Neural cell (in vitro differentiated cells): ENCODE results near the gene KDM8. TPM values are rescaled to one million over a fixed set of nuclear protein-coding genes. Genes with fewer than 3 reads are reported as not detected.

ENCODE experiments used
- H2AFZ ChIP-seq: fragments of 200-600, 300-800 bp; sonication (generic), shearing (Covaris generic); 2 replicates; pipeline ENCODE4 v1.6.0; 2014; ENCODE audit warnings: low read depth, mild to moderate bottlenecking, antibody characterized with exemption, low read length, moderate library complexity
- H3F3A ChIP-seq: fragments of 200-600 bp; shearing (Covaris generic); 2 replicates; pipeline ENCODE4 v1.6.1; 2016; ENCODE audit warnings: mild to moderate bottlenecking, moderate library complexity, mixed read lengths, antibody characterized with exemption, low read length; ENCODE audit not compliant: insufficient read depth, poor library complexity, severe bottlenecking
- H3K27ac ChIP-seq: fragments of 200-600, 300-800 bp; sonication (generic), shearing (Covaris generic); 2 replicates; pipeline ENCODE4 v1.5.1; 2014; ENCODE audit warnings: mild to moderate bottlenecking, low read length, moderate library complexity
- H3K27me3 ChIP-seq: fragments of 300-800, 200-600 bp; sonication (generic), shearing (Covaris generic); 2 replicates; pipeline ENCODE4 v1.6.0; 2014; ENCODE audit warnings: mild to moderate bottlenecking, low read depth, low read length, moderate library complexity; ENCODE audit not compliant: insufficient read depth
- H3K36me3 ChIP-seq: fragments of 300-800, 200-600 bp; sonication (generic), shearing (Covaris generic); 2 replicates; pipeline ENCODE4 v1.5.1; 2014; ENCODE audit warnings: mild to moderate bottlenecking, antibody characterized with exemption, low read length, moderate library complexity; ENCODE audit not compliant: insufficient read depth
- H3K4me2 ChIP-seq: fragments of 300-800, 200-600 bp; sonication (generic), shearing (Covaris generic); 2 replicates; pipeline ENCODE4 v1.6.0; 2014; ENCODE audit warnings: mild to moderate bottlenecking, low read length
- H3K4me3 ChIP-seq: fragments of 300-800, 200-600 bp; sonication (generic), shearing (Covaris generic); 2 replicates; pipeline ENCODE4 v1.5.1; 2014; ENCODE audit warnings: mild to moderate bottlenecking, low read length, moderate library complexity
- H3K79me2 ChIP-seq: fragments of 200-600 bp; shearing (Covaris generic); replicated peaks from 2 replicates; pipeline ENCODE4 v1.6.0; 2014; ENCODE audit warnings: mild to moderate bottlenecking, low read length, moderate library complexity; ENCODE audit not compliant: insufficient read depth
- H3K9ac ChIP-seq: fragments of 300-800, 200-600 bp; sonication (generic), shearing (Covaris generic); 2 replicates; pipeline ENCODE4 v1.6.1; 2016; ENCODE audit warnings: mild to moderate bottlenecking, low read length, mixed read lengths
- H3K9me2 ChIP-seq: fragments of 200-600 bp; shearing (Covaris generic); 2 replicates; pipeline ENCODE4 v1.6.1; 2016; ENCODE audit warnings: mild to moderate bottlenecking, low read length, mixed read lengths; ENCODE audit not compliant: insufficient read depth
- H3K9me3 ChIP-seq: fragments of 200-600, 300-800 bp; sonication (generic), shearing (Covaris generic); 2 replicates; pipeline ENCODE4 v1.6.1; 2016; ENCODE audit warnings: mild to moderate bottlenecking, mixed run types, low read length, moderate library complexity, mixed read lengths
- H4K20me1 ChIP-seq: fragments of 200-600 bp; shearing (Covaris generic); 2 replicates; pipeline ENCODE4 v1.6.1; 2016; ENCODE audit warnings: mild to moderate bottlenecking, mixed run types; ENCODE audit not compliant: insufficient read depth
- CTCF ChIP-seq: fragments of 450-650 bp; IDR thresholded peaks from 2 replicates; pipeline ENCODE4 v1.5.1; 2014; ENCODE audit warnings: antibody characterized with exemption, mild to moderate bottlenecking, moderate library complexity; ENCODE audit not compliant: poor library complexity, severe bottlenecking
- EP300 ChIP-seq: fragments of 450-650 bp; conservative IDR thresholded peaks from 2 replicates; pipeline ENCODE4 v1.6.1; 2014; ENCODE audit warnings: antibody characterized with exemption, mild to moderate bottlenecking, moderate library complexity; ENCODE audit not compliant: poor library complexity, severe bottlenecking
- EZH2 ChIP-seq: fragments of 200-600, 300-800 bp; shearing (Covaris generic), sonication (generic); IDR thresholded peaks from 2 replicates; pipeline ENCODE4 v1.6.1; 2014; ENCODE audit warnings: antibody characterized with exemption, low read length, borderline replicate concordance, mild to moderate bottlenecking; ENCODE audit not compliant: insufficient read depth, poor library complexity, severe bottlenecking
- MXI1 ChIP-seq: fragments of 450-650 bp; conservative IDR thresholded peaks from 2 replicates; pipeline ENCODE4 v1.6.1; 2014; ENCODE audit warnings: antibody characterized with exemption, mild to moderate bottlenecking; ENCODE audit not compliant: poor library complexity, severe bottlenecking
- POLR2AphosphoS5 ChIP-seq: IDR thresholded peaks from 2 replicates; pipeline ENCODE4 v1.6.1; 2012
- RAD21 ChIP-seq: fragments of 450-650 bp; conservative IDR thresholded peaks from 2 replicates; pipeline ENCODE4 v1.6.1; 2014; ENCODE audit warnings: antibody characterized with exemption, mild to moderate bottlenecking, moderate library complexity
- REST ChIP-seq: IDR thresholded peaks from 2 replicates; pipeline ENCODE4 v1.6.1; 2012; ENCODE audit warnings: borderline replicate concordance
- SMC3 ChIP-seq: fragments of 450-650 bp; conservative IDR thresholded peaks from 2 replicates; pipeline ENCODE4 v1.6.1; 2014; ENCODE audit warnings: antibody characterized with exemption, mild to moderate bottlenecking, moderate library complexity; ENCODE audit not compliant: poor library complexity
- TAF1 ChIP-seq: IDR thresholded peaks from 2 replicates; pipeline ENCODE4 v1.6.1; 2012; ENCODE audit warnings: low read depth
- polyA plus RNA-seq: library from polyadenylated mRNA; depleted of rRNA; stranded (reverse); fragments of >200 nt; gene quantifications from 2 replicates; pipeline ENCODE4 v1.2.3, GENCODE V29; 2014

KDM8 gene
- polyA plus RNA-seq, 1 donor from 2014 or later = 4.0 TPM

GRCh38 chr16:27208796-27209195 lies 5.5 kb downstream of the KDM8 start:
- Histone ChIP-seq H3K36me3 (no peaks in the 10 kb centered on the region), H3K79me2 (peaks cover 4% of the 10 kb centered on the region), H3K4me2 (no peak overlapping the region), H3K9ac (no peak overlapping the region), H3F3A (no peaks in the 10 kb centered on the region), H3K4me3 (no peak overlapping the region), H3K9me2 (no peaks in the 10 kb centered on the region), H2AFZ (no peak overlapping the region), H3K27me3 (no peaks in the 10 kb centered on the region), H3K9me3 (no peaks in the 10 kb centered on the region), H3K27ac (no peak overlapping the region), H4K20me1 (no peaks in the 10 kb centered on the region)
- TF ChIP-seq RAD21 (no peak), EP300 (no peak), EZH2 (no peak), POLR2AphosphoS5 (no peak), CTCF (no peak), TAF1 (no peak), SMC3 (no peak), MXI1 (no peak), REST (no peak)

GRCh38 chr16:27209591-27209990 lies 6.3 kb downstream of the KDM8 start:
- Histone ChIP-seq H3K36me3 (no peaks in the 10 kb centered on the region), H3K9me2 (no peaks in the 10 kb centered on the region), H3K27me3 (no peaks in the 10 kb centered on the region), H4K20me1 (no peaks in the 10 kb centered on the region), H3K9me3 (no peaks in the 10 kb centered on the region), H3K4me2 (no peak overlapping the region), H3K79me2 (peaks cover under 1% of the 10 kb centered on the region), H3K9ac (no peak overlapping the region), H3K27ac (no peak overlapping the region), H2AFZ (no peak overlapping the region), H3K4me3 (no peak overlapping the region), H3F3A (no peaks in the 10 kb centered on the region)
- TF ChIP-seq POLR2AphosphoS5 (no peak), CTCF (no peak), TAF1 (no peak), MXI1 (no peak), EP300 (no peak), SMC3 (no peak), EZH2 (no peak), REST (no peak), RAD21 (no peak)
